ENCODE results near the gene ZNF337.

DNA sequence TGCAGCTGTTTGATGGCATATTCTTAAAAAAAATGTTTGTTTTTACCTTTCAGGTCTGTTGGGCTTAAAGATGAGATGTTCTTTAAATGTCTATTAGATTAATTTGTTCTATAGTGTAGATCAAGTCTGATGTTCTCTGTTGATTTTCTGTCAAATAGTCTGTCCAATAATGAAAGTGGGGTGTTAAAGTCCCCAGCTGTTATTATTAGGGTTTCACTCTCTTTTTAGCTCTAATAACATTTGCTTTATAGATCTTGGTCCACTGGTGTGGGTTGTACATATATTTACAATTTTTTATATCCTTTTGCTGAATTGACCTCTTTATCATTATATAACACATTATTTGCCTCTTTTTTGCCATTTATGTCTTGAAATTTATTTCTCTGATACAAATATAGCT is 11.0 kb upstream of the ZNF337 start:
- TF ChIP-seq EZH2 (IDR thresholded peaks at IDR 0.05; ENCODE audit: borderline replicate concordance, low read length) (no peak), CTCF (conservative IDR thresholded peaks at IDR 0.05 in 1 of 2, IDR thresholded peaks at IDR 0.05 in 1 of 2; ENCODE audit: extremely low read depth in 1 of 2, insufficient read depth in 1 of 2, low read depth in 1 of 2, low read length in 2 of 2) (no peak)

Data from mammary epithelial cell (primary cell).